Peyer's patch (tissue), 4 donors: Measurements from ENCODE around the gene BBS5. TPM values are rescaled to one million over a fixed set of nuclear protein-coding genes. Genes with fewer than 3 reads are reported as not detected.

ENCODE experiments used
- DNase-seq, 3 donors: peaks; one replicate each; pipeline ENCODE4 v3.0.0-alpha.2; 2017 to 2019
- H3K27ac ChIP-seq, 4 donors: fragments of 200-600 bp; sonication (generic); one replicate each; pipeline ENCODE4 v1.5.1; 2016 to 2019
- H3K27me3 ChIP-seq, 2 donors: fragments of 200-600 bp; sonication (generic); one replicate each; pipeline ENCODE4 v1.5.1; 2019
- H3K36me3 ChIP-seq, 3 donors: fragments of 200-600 bp; sonication (generic); one replicate each; pipeline ENCODE4 v1.5.1; 2016 to 2019
- H3K4me1 ChIP-seq, 4 donors: fragments of 200-600 bp; sonication (generic); one replicate each; pipeline ENCODE4 v1.5.1; 2016 to 2019
- H3K4me3 ChIP-seq, 4 donors: fragments of 200-600 bp; sonication (generic); 1 replicate in 3 of 4; 2 replicates in 1 of 4; pipeline ENCODE4 v1.5.1; 2016 to 2019; ENCODE audit warnings: mild to moderate bottlenecking in 1 of 4
- H3K9me3 ChIP-seq, 4 donors: fragments of 200-600 bp; sonication (generic); one replicate each; pipeline ENCODE4 v1.5.1; 2016 to 2019; ENCODE audit warnings: mild to moderate bottlenecking in 1 of 4
- CTCF ChIP-seq, 6 experiments: fragments of 450-650 bp in 4 of 6; fragments of 200-600 bp in 2 of 6; sonication (generic) in 1 of 6; IDR thresholded peaks; one replicate each; pipeline ENCODE4 v1.5.1; 2017 to 2019; ENCODE audit warnings: antibody characterized with exemption in 6 of 6, mild to moderate bottlenecking in 3 of 6, moderate library complexity in 1 of 6
- POLR2A ChIP-seq, 2 donors: fragments of 450-650 bp; IDR thresholded peaks; one replicate each; pipeline ENCODE4 v1.5.1; 2017; ENCODE audit warnings: antibody characterized with exemption in 2 of 2, mild to moderate bottlenecking in 2 of 2, moderate library complexity in 2 of 2
- total RNA-seq, 4 donors: library from RNA; depleted of rRNA; stranded (reverse); fragments of >200 nt; gene quantifications; one replicate each; pipeline ENCODE4 v1.1.0, GENCODE V29; 2016

Gene BBS5
- total RNA-seq, 4 donors from 2014 or later = 3.9 to 8.3 (median 4.6) TPM; not detected in 1

GRCh38 chr2:169464466-169464865 lies 14.8 kb upstream of the BBS5 start:
- H3K27me3 ChIP-seq = no peaks in the 10 kb centered on the region
- no peaks in the 10 kb centered on the region for H3K36me3 ChIP-seq
- DNase-seq = no peak
- no peaks in the 10 kb centered on the region for H3K9me3 ChIP-seq
- no peak for TF ChIP-seq CTCF (IDR thresholded peaks at IDR 0.05)
- TF ChIP-seq POLR2A (IDR thresholded peaks at IDR 0.05) = no peak
- no peak overlapping the region for H3K4me3 ChIP-seq
- no peaks in the 10 kb centered on the region for H3K4me1 ChIP-seq
- no peak overlapping the region for H3K27ac ChIP-seq

GRCh38 chr2:169464882-169465281 lies 14.4 kb upstream of the BBS5 start:
- H3K36me3 ChIP-seq = no peaks in the 10 kb centered on the region
- H3K4me3 ChIP-seq = no peak overlapping the region
- H3K27ac ChIP-seq = no peak overlapping the region
- TF ChIP-seq POLR2A (IDR thresholded peaks at IDR 0.05) (no peak), CTCF (IDR thresholded peaks at IDR 0.05) (no peak)
- H3K9me3 ChIP-seq = no peaks in the 10 kb centered on the region
- H3K4me1 ChIP-seq = no peaks in the 10 kb centered on the region
- no peaks in the 10 kb centered on the region for H3K27me3 ChIP-seq
- no peak for DNase-seq

GRCh38 chr2:169468841-169469240 lies 10.5 kb upstream of the BBS5 start:
- H3K4me1 ChIP-seq = no peaks in the 10 kb centered on the region
- H3K27me3 ChIP-seq = no peaks in the 10 kb centered on the region
- no peak overlapping the region for H3K27ac ChIP-seq
- DNase-seq = no peak
- no peak overlapping the region for H3K4me3 ChIP-seq
- TF ChIP-seq POLR2A (IDR thresholded peaks at IDR 0.05) (no peak), CTCF (IDR thresholded peaks at IDR 0.05) (no peak)
- no peaks in the 10 kb centered on the region for H3K9me3 ChIP-seq
- H3K36me3 ChIP-seq = no peaks in the 10 kb centered on the region

- Histone ChIP-seq H3K36me3 (no peaks in the 10 kb centered on the region), H3K27me3 (no peaks in the 10 kb centered on the region), H3K27ac (no peak overlapping the region), H3K4me1 (no peaks in the 10 kb centered on the region), H3K9me3 (no peaks in the 10 kb centered on the region), H3K4me3 (no peak overlapping the region)
- DNase-seq = no peak
- no peak for TF ChIP-seq CTCF (IDR thresholded peaks at IDR 0.05)
- TF ChIP-seq POLR2A (IDR thresholded peaks at IDR 0.05) = no peak
These were observed 9.2 kb upstream of the BBS5 start for GRCh38 chr2:169469952-169470572.

GRCh38 chr2:169472249-169472648 lies 7.0 kb upstream of the BBS5 start:
- TF ChIP-seq CTCF (IDR thresholded peaks at IDR 0.05) (no peak), POLR2A (IDR thresholded peaks at IDR 0.05) (no peak)
- H3K4me1 ChIP-seq = no peaks in the 10 kb centered on the region
- H3K9me3 ChIP-seq = no peaks in the 10 kb centered on the region
- no peaks in the 10 kb centered on the region for H3K27me3 ChIP-seq
- no peak overlapping the region for H3K4me3 ChIP-seq
- no peak overlapping the region for H3K27ac ChIP-seq
- no peaks in the 10 kb centered on the region for H3K36me3 ChIP-seq
- DNase-seq = no peak

- no peak for DNase-seq
- Histone ChIP-seq H3K36me3 (no peaks in the 10 kb centered on the region), H3K4me1 (peaks cover 0 to 6% (median 0%) of the 10 kb centered on the region in 4 donors), H3K27ac (no peak overlapping the region), H3K4me3 (no peak overlapping the region), H3K27me3 (no peaks in the 10 kb centered on the region), H3K9me3 (no peaks in the 10 kb centered on the region)
- TF ChIP-seq POLR2A (IDR thresholded peaks at IDR 0.05) = no peak
- TF ChIP-seq CTCF (IDR thresholded peaks at IDR 0.05) = no peak
These were observed 2.8 kb upstream of the BBS5 start for GRCh38 chr2:169476459-169476858.
